Sciatic nerve (tissue), 2 donors: Measurements from ENCODE around the gene VEPH1. TPM values are rescaled to one million over a fixed set of nuclear protein-coding genes. Genes with fewer than 3 reads are reported as not detected.
"Not testable (repeated sequence)": the region's sequence is repeated elsewhere in the genome, so short reads cannot be mapped to it uniquely, and the experiment has no call there.

ENCODE experiments used
- ATAC-seq: fragments of 200-7000 bp; cut with Tn5 transposase; one replicate; pipeline ENCODE4 v1.9.1; 2020; ENCODE audit warnings: mild to moderate bottlenecking, moderate library complexity
- DNase-seq: peaks from one replicate; pipeline ENCODE4 v3.0.0-alpha.2; 2020; ENCODE audit warnings: low spot score
- intact Hi-C: fragments of 100-400 bp; cut with DNase I; formaldehyde crosslinking; loops from one replicate; pipeline ENCODE4 v1.14.2; 2022
- total RNA-seq: library from RNA; stranded (reverse); fragmentation: NEBNext Ultra II Directional; extraction: Animal tissue kit (Norgen Biotek cat#: 25700); gene quantifications from one replicate; pipeline ENCODE4 v1.2.1, GENCODE V29; 2021
- donor health status: DM: no; HTN: no; CAD: no.
- donor health status: DM: no; HTN: no; CAD: no.

Gene VEPH1
- total RNA-seq, 1 donor from 2014 or later = 1.0 TPM

DNA sequence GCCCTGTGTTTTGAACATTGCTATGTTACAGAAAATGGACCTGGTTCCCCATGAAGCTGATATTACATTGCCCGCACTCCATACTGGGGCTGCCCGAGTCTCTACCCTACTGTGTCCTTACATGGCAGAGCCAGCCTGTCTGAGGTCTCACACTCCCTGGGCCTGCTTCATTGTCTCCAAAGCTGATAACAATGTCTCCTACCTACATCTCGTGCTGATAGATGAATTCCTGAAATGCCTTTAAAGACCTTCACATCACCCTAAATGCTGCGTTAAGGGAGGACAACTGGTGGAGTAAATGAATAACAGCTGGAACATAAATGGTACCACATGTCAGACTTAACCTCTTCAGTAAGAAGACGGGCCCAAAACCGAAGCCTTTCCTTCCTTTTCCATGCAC, 129.4 kb downstream of the VEPH1 start:
- DNase-seq (no peak), ATAC-seq (no peak)
- intact Hi-C loops = no loop called here

DNA sequence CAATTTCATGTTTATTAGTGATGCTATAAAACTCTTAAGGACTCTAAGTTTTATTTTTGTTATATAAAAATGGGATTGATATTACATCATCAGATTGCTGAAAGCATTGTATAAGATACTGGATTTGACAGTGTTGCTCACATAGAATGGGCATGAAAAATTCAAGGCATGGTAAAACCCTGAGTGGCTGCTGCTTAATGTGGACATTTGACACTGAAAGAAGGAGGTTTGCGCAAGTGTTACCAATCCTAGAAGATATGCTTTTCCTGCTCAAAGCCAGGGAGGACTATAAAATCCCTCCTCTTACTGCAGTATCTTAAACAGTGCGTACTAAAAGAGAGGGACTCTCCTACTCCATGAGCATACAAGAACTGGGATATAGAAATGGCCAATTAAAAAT, 132.3 kb downstream of the VEPH1 start:
- no peak for ATAC-seq
- intact Hi-C loops = no loop called here
- DNase-seq = no peak

DNA sequence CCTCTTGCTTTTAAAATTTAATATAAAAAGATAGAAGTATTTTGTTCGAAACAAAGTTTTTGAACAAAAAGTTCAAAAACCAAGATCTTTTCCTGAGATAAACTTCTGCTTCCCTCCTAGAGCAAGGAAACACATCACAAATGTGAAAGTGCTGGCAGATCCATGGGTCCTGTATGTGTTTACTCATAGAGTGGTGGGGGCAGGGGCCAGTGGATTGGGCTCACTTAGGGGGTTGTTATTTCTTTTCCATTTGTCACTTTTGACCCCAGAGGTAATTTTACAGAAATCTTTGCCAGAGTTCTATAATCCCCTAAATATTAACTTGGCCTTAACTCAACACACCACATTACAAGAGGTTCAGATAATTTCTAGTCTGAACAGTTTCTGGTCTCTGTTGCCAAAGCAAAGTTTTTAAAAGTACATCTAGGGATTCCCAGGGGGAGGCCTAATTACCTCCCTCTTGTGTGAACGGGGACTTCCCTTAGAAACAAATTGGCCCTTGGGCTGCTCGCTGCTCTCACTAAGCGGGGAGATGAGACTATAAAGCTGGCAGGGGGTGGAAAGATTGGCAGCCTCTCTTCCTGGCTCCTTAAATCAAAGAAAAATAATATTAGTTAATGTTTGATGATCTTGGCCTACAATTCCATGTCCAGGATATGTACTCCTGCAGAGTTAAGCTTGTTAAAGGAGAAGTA, 133.3 kb downstream of the VEPH1 start:
- intact Hi-C loops = no loop called here
- ATAC-seq = peak; percentile 81
- DNase-seq = no peak

DNA sequence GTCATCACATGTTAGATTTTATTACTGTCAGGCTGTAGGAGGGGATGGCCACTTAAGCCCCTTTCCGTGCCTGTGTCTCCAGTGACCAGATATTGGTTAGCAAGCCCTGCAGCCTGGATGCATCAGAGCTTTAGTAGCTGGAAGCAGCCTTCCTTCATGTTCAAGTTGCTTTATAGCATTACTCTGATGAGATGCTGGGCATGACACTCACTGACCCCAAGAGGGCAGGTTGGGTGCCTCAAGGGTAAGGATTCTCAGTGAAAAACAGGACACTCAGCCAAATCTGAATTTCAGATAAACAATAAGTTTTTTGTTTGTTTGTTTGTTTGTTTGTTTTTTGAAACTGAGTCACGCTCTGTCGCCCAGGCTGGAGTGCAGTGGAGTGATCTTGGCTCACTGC, 135.0 kb downstream of the VEPH1 start:
- no peak for DNase-seq
- ATAC-seq = no peak
- intact Hi-C loops = no loop called here

DNA sequence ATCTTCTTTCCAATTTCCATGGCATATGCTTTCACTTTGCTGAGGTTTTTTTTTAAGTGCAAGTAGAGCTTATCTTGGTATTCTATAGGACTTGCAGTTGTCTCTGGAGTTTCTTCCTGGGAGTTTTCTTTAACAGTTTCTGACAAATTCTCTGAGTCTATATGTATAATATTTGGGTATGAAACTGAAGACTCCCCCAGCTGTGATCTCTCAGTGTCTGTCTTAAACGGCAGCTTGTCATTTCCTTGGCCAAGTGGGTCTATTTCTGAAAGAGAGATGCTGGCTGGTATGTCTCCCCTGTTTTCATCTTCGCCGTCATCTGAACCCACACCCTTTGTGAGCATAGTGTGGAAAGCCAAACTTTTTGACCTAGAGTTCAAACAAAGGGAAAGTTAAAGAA, 139.8 kb downstream of the VEPH1 start:
- no peak for ATAC-seq
- intact Hi-C loops = no loop called here
- no peak for DNase-seq

DNA sequence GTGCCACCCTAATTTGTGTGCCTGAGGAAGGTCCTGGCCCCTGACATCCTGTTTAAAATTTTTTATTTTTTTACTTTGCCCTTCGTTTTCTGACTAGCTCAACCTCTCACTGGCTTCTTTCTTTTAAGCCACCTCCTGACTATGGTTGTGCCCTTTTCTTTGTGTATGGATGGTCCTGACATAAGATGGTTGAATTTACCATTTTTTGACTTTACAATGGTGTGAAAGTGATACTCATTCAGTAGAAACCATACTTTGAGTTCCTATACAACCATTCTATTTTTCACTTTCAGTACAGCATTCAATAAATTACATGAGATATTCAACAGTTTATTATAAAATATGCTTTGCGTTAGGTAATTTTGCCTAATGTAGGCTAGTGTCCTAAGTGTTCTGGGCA, 140.9 kb downstream of the VEPH1 start:
- DNase-seq (no peak), ATAC-seq (no peak)
- intact Hi-C loops = no loop called here

DNA sequence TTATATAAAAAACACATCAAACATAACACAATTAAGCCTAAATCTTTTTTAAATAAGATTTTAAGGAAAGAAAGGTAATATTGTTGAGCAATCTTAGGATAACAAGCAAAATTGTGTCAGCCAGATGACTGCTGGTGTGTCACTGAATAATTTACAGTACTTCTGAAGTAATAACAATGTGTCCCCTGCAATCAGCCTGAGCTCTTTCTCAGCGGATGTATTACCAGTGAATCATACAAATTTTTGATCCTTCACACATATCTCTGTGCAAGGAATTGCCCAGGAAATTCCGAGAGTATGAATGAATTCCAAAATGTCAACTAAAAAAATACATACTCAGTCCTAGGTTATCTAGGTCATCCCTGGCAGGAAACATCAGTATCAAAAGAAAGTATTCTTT, 143.2 kb downstream of the VEPH1 start:
- no peak for DNase-seq
- ATAC-seq = no peak
- intact Hi-C loops = no loop called here

DNA sequence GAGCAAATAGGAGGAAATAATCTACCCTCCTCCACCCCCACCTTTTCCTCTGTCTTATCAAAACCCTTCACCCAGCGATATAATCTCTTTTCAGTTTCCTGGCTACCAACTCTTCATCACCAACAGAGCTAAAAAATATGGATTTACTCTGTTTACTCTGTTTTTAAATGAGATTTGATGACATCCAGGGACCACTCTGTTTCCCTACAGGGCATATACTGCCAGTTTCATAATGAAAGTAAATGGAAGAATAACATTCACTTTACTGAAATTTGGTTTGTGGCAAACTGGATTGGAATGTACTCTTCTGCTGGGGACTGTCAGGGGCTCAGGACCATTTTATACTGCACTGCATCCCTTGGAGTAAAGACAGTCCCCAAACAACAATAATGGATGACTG, 146.7 kb downstream of the VEPH1 start:
- ATAC-seq = no peak
- DNase-seq = no peak
- intact Hi-C loops = no loop called here

DNA sequence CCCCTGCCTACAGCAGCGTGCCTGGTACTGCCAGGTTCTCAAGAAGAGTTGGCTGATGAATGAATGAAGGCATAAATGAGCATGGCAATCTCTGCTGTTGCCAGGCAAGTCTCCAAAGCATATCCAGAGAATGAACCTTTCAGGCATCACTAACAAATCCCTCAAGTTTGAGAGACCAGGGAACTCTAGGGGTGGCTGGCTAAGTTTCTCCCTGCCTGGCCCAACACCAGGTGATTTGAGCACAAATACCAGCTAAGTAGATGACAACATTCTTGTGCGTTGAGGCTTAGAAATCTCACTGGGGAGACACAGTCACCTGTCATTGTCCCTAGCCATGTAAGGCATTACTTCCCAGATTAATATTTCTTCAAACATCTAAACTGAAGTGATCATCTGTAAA, 147.9 kb downstream of the VEPH1 start:
- no peak for DNase-seq
- intact Hi-C loops = no loop called here
- ATAC-seq = no peak

DNA sequence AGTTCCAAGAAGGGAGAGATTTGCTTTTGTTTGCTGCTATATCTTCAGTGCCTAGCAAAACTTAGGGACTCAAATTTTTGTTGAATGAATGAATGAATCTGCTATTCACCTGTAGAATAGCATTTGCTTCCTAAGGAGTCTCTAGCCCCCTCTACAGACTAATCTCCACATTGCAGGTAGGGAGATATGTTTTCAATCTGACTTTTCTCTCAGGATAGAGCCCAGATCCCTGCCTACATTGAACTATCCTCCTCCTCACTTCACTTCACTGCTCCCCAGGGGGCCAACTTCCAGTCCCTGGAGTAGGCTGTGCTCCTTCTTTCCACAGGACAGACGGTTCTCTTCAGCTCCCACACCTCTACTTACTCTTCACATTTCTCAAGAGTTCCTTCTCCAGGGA, 148.5 kb downstream of the VEPH1 start:
- ATAC-seq (no peak), DNase-seq (no peak)
- intact Hi-C loops = no loop called here

DNA sequence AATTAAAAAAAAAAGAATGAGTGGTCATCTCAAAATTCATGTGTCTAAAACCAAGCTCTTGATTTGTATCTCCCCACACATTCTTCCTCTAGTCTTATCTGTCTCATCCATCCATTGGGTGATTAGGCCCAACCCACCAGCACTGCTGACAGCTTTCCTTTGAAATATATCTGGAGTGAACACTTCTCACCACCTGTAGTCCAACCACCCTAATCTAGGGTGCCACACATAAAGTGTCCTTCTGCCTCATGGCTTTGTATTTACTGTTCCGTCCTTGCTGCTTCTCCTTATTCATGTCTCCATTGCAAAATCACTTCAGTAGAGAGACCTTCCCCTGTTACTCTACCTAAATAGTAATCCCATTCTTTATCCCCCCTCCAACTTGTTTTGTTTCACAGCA, 149.0 kb downstream of the VEPH1 start:
- DNase-seq (no peak), ATAC-seq (no peak)
- intact Hi-C loops = no loop called here

DNA sequence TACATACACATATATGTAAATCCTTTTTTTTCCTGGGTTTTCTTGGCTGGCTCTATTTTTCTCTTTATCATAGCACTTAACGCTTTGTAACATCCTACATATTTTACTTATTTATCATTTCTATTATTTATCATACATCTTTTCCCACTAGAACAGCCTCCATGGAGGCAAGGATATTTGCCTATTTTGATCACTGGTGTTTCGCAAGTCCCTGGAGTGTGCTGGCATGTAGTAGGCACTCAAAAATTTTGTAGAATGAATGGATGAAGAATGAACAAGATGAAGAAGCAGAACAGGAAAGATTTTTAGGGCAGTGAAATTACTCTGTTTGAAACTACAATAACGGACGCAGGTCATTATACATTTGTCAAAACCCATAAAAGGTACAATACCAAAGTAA, 149.6 kb downstream of the VEPH1 start:
- ATAC-seq = no peak
- intact Hi-C loops = no loop called here
- no peak for DNase-seq

DNA sequence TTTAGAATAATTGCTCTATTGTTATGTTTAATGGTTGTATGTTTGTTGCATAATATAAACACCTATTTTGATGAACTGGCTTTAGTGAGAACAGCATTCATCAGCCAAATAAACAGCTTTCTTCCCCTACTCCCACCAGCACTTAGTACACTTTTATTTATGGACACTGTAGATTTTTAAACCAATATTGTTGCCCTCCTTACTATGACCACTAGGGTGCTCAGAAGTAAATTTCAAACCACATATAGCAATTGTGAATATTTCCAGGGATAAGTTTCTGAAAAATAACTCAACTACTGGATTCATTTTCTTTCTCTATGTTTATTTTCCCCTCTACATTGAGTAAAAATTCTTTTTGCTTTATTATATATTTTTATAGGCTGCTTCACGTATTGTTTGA, 151.2 kb downstream of the VEPH1 start:
- no peak for ATAC-seq

DNA sequence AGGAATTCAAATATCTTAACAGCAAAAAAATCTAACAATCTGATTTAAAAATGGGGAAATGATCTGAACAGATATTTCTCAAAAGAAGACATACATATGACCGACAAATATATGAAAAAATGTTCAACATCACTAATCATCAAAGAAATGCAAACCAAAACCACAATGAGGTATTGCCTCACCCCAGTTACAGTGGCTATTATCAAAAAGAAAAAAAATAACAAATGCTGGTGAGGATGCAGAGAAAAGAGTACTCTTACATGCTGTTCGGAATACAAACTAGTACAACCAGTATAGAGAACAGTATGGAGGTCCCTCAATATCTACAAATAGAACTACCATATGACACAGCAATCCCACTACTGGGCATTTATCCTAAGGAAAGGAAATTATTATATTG, 152.6 kb downstream of the VEPH1 start:
- ATAC-seq = not testable (repeated sequence)

More for the DNA sequence above, 151.2 kb downstream of the VEPH1 start:
- DNase-seq = no peak
- intact Hi-C loops = no loop called here

DNA sequence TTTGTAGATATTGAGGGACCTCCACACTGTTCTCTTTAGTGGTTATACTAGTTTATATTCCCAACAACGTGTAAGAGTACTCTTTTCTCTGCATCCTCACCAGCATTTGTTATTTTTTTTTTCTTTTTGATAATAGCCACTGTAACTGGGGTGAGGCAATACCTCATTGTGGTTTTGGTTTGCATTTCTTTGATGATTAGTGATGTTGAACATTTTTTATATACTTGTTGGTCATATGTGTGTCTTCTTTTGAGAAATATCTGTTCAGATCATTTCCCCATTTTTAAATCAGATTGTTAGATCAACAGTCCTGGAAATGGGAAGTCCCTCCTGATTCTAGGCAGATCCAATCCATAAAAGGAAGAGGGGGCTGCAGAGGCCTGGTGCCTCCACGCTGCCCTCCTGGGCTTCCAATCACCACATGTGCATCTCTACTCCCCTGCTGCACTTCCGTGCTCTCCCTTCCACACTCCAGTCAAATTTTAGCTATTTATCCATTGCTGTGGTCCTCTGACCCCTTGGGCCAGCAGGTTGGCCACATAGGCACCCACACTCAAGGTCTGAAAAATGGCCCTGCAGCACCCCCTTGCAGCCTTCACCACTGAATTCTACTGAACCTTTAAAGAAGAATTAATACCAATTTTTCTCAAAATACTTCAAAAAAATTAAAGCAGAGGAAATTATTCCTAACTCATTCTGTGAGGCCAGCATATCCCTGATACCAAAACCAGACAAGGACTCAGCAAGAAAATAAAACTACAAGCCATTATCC, 154.7 kb downstream of the VEPH1 start:
- intact Hi-C loops, DNase-seq, ATAC-seq: not testable (repeated sequence)

More for the DNA sequence above, 152.6 kb downstream of the VEPH1 start:
- DNase-seq, intact Hi-C loops: not testable (repeated sequence)

DNA sequence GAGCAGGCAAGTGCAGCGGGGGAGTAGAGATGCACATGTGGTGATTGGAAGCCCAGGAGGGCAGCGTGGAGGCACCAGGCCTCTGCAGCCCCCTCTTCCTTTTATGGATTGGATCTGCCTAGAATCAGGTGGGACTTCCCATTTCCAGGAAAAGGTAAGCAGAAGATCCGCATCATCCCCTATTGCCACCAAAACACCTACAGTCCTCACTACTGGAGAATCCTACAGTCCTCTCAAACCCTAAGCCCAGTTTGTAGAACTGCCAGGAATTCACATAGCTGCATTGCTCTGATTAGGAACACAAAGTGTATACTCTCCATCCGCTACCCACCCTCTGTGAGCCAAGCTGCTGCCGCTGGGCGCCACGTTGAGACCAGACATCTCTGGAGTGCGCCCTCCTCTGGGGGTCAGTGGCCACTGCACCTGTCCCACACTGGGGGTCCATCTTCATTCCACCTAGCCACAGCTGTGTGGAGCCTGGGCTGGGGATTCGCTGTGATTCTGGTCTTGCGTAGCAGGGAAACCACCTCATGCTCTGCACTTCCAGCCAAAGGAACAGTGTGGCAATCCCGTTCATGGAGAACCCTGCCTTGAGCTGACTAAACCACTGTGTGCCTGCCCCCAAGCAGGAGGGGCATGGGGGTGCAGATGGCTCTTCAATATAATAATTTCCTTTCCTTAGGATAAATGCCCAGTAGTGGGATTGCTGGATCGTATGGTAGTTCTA, 155.5 kb downstream of the VEPH1 start:
- ATAC-seq (no peak), DNase-seq (no peak)
- intact Hi-C loops = no loop called here

DNA sequence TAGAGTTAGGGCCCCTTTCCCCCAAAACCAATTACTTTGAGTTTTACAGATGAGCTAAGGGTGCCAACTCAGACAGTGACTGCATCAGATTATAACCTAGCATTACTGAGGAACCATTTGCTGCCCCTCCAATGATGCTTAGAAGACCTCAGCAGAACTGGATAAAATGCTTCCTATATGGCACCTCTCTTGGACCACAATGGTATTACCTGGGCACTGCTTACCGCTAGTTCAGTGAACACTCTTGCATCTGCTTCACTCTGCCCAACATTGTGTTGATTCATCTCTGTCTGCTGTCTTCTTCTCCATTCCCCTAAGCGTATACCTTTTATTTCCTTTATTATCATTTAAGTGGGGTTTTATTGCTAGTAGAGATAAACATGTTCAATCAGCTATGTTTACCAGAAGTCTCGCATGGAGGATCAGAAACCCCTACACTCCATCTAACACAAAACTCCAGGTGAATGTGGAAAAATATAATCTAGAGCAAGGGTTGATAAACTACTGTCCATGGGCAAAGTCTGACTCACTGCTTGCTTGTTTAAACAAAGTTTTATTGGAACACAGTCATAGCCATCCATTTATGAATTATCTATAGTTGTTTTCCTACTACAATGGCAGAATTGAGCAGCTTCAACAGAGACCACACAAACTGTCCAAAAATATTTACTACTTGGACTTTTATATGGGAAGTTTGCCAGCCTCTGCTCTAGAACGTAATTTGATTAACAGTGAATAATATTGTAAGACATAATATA, 166.8 kb downstream of the VEPH1 start:
- DNase-seq = no peak
- ATAC-seq = no peak
- intact Hi-C loops = no loop called here

DNA sequence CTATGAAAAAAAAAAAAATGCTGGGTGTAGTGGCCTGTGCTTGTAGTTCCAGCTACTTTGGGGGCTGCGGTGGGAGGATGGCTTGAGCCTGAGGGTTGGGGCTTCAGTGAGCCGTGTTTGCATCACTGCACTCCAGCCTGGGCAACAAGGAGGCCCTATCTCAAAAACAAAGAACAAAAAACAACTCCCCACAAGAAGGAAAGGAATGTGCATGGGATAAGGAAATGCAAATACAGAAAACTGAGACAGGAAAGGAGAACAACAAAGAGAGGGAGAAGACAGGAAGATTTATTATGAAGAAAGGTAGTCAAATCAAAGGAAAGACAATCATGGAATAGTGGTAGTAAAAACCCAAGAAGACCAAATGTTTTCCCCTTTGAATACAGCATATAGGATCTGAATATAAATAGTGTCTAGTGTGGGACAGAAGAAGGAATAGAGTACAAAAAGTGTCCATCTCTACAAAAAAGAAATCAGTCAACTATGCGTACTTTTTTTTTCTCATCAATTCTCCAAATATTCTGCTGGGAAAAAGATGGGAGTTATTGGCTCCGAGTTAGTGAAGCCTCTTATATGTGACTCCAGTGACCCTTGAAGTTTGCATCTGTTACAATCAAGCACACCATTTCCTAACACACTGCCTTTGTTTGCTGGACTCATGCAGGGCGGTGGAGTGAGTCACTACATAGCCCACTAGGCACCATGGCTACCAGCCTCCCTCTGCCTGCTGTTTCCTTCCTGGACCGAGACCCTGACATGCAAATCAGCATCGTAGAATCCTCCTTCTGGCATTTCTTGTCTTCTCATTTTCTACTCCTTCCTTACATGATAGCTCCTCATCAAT, 167.8 kb downstream of the VEPH1 start:
- ATAC-seq (peak; percentile 49), DNase-seq (no peak)
- intact Hi-C loops = no loop called here
